Ovary (tissue), 3 donors: ENCODE measurements around the gene GET4.

ENCODE experiments used
- POLR2A ChIP-seq: fragments of 450-650 bp; IDR thresholded peaks from one replicate; pipeline ENCODE4 v1.6.1; 2017; ENCODE audit warnings: antibody characterized with exemption, mild to moderate bottlenecking, moderate library complexity
- TF ChIP-seq, protein P1 (sequence below), 3 donors: fragments of 450-650 bp in 2 of 3; fragments of 200-600 bp in 1 of 3; IDR thresholded peaks; one replicate each; pipeline versions ENCODE4 v1.5.1 to v1.8.0; 2016 to 2022; ENCODE audit warnings: antibody characterized with exemption in 3 of 3, mild to moderate bottlenecking in 1 of 3
- donor health status: DM: no; HTN: no; CAD: no.

GRCh38 chr7:932651-932975 is 56.3 kb downstream of the GET4 start:
- no peak for TF ChIP-seq POLR2A
- TF ChIP-seq, protein P1, sequence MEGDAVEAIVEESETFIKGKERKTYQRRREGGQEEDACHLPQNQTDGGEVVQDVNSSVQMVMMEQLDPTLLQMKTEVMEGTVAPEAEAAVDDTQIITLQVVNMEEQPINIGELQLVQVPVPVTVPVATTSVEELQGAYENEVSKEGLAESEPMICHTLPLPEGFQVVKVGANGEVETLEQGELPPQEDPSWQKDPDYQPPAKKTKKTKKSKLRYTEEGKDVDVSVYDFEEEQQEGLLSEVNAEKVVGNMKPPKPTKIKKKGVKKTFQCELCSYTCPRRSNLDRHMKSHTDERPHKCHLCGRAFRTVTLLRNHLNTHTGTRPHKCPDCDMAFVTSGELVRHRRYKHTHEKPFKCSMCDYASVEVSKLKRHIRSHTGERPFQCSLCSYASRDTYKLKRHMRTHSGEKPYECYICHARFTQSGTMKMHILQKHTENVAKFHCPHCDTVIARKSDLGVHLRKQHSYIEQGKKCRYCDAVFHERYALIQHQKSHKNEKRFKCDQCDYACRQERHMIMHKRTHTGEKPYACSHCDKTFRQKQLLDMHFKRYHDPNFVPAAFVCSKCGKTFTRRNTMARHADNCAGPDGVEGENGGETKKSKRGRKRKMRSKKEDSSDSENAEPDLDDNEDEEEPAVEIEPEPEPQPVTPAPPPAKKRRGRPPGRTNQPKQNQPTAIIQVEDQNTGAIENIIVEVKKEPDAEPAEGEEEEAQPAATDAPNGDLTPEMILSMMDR (IDR thresholded peaks at IDR 0.05), result no peak
